Esophagus squamous epithelium (tissue), 5 donors: ENCODE data around the gene ZNHIT2. TPM values are rescaled to one million over a fixed set of nuclear protein-coding genes. Genes with fewer than 3 reads are reported as not detected.
A peak's percentile ranks its signal among the peaks of the same experiment; 100 is the strongest.

ENCODE experiments used
- DNase-seq: peaks from one replicate; lab custom pipeline; 2025; lab: John Stamatoyannopoulos, UW
- H3K27ac ChIP-seq, 4 donors: fragments of 200-600 bp; sonication (generic); one replicate each; pipeline ENCODE4 v1.5.1; 2016 to 2019; ENCODE audit warnings: mild to moderate bottlenecking in 1 of 4
- H3K27me3 ChIP-seq, 4 donors: fragments of 200-600 bp; sonication (generic); 1 replicate in 3 of 4; 2 replicates in 1 of 4; pipeline versions ENCODE4 v1.5.1 to v1.6.0; 2017 to 2021; ENCODE audit warnings: antibody characterized with exemption in 1 of 4
- H3K36me3 ChIP-seq, 3 donors: fragments of 200-600 bp; sonication (generic); one replicate each; pipeline ENCODE4 v1.5.1; 2016 to 2019
- H3K4me1 ChIP-seq, 3 donors: fragments of 200-600 bp; sonication (generic); one replicate each; pipeline ENCODE4 v1.5.1; 2017 to 2019
- H3K4me3 ChIP-seq, 4 donors: fragments of 200-600 bp; sonication (generic); 1 replicate in 3 of 4; 2 replicates in 1 of 4; pipeline ENCODE4 v1.5.1; 2016 to 2019; ENCODE audit warnings: mild to moderate bottlenecking in 2 of 4, moderate library complexity in 1 of 4
- H3K9me3 ChIP-seq, 3 donors: fragments of 200-600 bp; sonication (generic); one replicate each; pipeline ENCODE4 v1.5.1; 2016 to 2019
- POLR2A ChIP-seq, 4 donors: fragments of 450-650 bp; IDR thresholded peaks; one replicate each; pipeline ENCODE4 v1.6.1; 2017; ENCODE audit warnings: antibody characterized with exemption in 4 of 4, mild to moderate bottlenecking in 4 of 4, moderate library complexity in 3 of 4
- WGBS, 2 donors: methylation state at CpG; one replicate each; pipeline ENCODE4 v1.1.5; 2018; 5-methylcytosine and 5-hydroxymethylcytosine counted together
- intact Hi-C: fragments of 100-400 bp; cut with DNase I; formaldehyde crosslinking; loops from one replicate; pipeline ENCODE4 v1.15.0; 2022
- total RNA-seq, 4 donors: library from RNA; depleted of rRNA; stranded (reverse); fragments of >200 nt; gene quantifications; one replicate each; pipeline ENCODE4 v1.1.0, GENCODE V29; 2016
- TF ChIP-seq, protein P1 (sequence below), 6 experiments: fragments of 450-650 bp in 4 of 6; fragments of 200-600 bp in 2 of 6; sonication (generic) in 2 of 6; IDR thresholded peaks; one replicate each; pipeline ENCODE4 v1.5.1; 2016 to 2019; ENCODE audit warnings: antibody characterized with exemption in 6 of 6, mild to moderate bottlenecking in 4 of 6, moderate library complexity in 4 of 6
- donor health status: DM: yes; HTN: yes; CAD: no.

The ZNHIT2 gene
- total RNA-seq, 4 donors from 2014 or later, result 12.4 to 17.0 (median 16.5) TPM

- intact Hi-C loops, result no loop called here
- WGBS, 2 donors, result 66 to 88% methylated on average over 8 to 24 of the region's 36 CpGs
- TF ChIP-seq, protein P1, sequence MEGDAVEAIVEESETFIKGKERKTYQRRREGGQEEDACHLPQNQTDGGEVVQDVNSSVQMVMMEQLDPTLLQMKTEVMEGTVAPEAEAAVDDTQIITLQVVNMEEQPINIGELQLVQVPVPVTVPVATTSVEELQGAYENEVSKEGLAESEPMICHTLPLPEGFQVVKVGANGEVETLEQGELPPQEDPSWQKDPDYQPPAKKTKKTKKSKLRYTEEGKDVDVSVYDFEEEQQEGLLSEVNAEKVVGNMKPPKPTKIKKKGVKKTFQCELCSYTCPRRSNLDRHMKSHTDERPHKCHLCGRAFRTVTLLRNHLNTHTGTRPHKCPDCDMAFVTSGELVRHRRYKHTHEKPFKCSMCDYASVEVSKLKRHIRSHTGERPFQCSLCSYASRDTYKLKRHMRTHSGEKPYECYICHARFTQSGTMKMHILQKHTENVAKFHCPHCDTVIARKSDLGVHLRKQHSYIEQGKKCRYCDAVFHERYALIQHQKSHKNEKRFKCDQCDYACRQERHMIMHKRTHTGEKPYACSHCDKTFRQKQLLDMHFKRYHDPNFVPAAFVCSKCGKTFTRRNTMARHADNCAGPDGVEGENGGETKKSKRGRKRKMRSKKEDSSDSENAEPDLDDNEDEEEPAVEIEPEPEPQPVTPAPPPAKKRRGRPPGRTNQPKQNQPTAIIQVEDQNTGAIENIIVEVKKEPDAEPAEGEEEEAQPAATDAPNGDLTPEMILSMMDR (IDR thresholded peaks at IDR 0.05), result no peak
- TF ChIP-seq POLR2A (IDR thresholded peaks at IDR 0.05), result no peak
- peaks cover 41 to 69% (median 44%) of the 10 kb centered on the region in 3 donors for H3K4me1 ChIP-seq
- no peaks in the 10 kb centered on the region for H3K9me3 ChIP-seq
- no peak for DNase-seq
- no peaks in the 10 kb centered on the region for H3K27me3 ChIP-seq
- H3K4me3 ChIP-seq, result no peak overlapping the region
- H3K36me3 ChIP-seq, result peaks cover 13 to 45% (median 22%) of the 10 kb centered on the region in 3 donors
- peak overlapping the region; percentile 8 to 85 (median 28) for H3K27ac ChIP-seq
Measured at GRCh38 chr11:65109231-65110198, 8.0 kb downstream of the ZNHIT2 start.

DNA sequence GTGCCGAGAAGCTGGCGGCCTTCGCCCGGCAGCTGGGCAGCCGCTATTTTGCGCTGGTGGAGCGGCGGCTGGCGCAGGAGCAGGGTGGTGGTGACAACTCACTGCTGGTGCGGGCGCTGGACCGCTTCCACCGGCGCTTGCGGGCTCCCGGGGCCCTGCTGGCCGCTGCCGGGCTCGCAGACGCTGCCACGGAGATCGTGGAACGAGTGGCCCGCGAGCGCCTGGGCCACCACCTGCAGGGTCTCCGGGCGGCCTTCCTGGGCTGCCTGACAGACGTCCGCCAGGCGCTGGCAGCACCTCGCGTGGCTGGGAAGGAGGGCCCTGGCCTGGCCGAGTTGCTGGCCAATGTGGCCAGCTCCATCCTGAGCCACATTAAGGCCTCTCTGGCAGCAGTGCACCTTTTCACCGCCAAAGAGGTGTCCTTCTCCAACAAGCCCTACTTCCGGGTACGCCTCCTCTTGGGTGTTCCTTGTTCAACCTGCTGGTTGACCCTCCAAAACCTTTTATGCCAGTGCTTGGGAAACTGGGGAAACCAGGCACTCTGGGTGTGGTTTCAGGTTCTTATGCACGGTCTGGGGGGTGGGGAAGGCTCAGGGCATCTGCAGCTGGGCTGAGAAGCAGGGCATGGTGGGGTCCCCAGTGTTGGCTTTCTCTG is 8.9 kb downstream of the ZNHIT2 start:
- Histone ChIP-seq H3K27me3 (no peaks in the 10 kb centered on the region), H3K4me3 (no peak overlapping the region), H3K9me3 (no peaks in the 10 kb centered on the region), H3K4me1 (peaks cover 41 to 70% (median 43%) of the 10 kb centered on the region in 3 donors), H3K27ac (peak overlapping the region; percentile 8 to 85 (median 32)), H3K36me3 (peaks cover 13 to 45% (median 22%) of the 10 kb centered on the region in 3 donors)
- intact Hi-C loops, result no loop called here
- 59 to 90% methylated on average over 2 to 12 of the region's 38 CpGs for WGBS, 2 donors
- no peak for DNase-seq
- no peak for TF ChIP-seq POLR2A (IDR thresholded peaks at IDR 0.05)
- TF ChIP-seq, protein P1 (IDR thresholded peaks at IDR 0.05), result peak in 3 of 6 experiments; percentile 9 to 35 (median 18)

DNA sequence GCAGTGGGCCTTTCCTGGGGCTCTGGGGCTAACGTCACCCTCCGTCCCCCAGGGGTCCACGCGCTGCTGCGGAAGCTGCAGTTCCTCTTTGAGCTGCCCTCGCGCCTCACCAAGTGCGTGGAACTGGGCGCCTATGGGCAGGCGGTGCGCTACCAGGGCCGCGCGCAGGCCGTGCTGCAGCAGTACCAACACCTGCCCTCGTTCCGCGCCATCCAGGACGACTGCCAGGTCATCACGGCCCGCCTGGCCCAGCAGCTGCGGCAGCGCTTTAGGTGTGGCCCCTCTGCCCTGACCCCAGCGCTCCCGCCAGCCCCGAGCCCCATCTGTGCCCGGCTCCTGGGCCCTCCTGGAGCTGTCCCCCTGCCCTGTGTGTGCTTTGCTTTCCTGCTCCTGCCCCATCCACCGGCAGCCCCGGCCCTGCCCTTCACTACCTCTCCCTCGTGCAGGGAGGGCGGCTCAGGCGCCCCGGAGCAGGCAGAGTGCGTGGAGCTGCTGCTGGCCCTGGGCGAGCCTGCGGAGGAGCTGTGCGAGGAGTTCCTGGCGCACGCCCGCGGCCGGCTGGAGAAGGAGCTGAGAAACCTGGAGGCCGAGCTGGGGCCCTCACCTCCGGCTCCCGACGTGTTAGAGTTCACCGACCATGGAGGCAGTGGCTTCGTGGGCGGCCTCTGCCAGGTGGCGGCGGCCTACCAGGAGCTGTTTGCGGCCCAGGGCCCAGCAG is 9.6 kb downstream of the ZNHIT2 start:
- intact Hi-C loops, result no loop called here
- TF ChIP-seq, protein P1 (IDR thresholded peaks at IDR 0.05), result no peak
- TF ChIP-seq POLR2A (IDR thresholded peaks at IDR 0.05), result no peak
- WGBS, 2 donors, result 78% methylated on average over 7 of the region's 52 CpGs; no CpG with 5 or more reads in 1 of the 2 donors
- H3K4me1 ChIP-seq, result peaks cover 34 to 70% (median 36%) of the 10 kb centered on the region in 3 donors
- no peaks in the 10 kb centered on the region for H3K9me3 ChIP-seq
- peak overlapping the region in 2 of 4 donors; percentile 51 to 70 for H3K27ac ChIP-seq
- DNase-seq, result no peak
- H3K27me3 ChIP-seq, result no peaks in the 10 kb centered on the region
- H3K4me3 ChIP-seq, result no peak overlapping the region
- H3K36me3 ChIP-seq, result peaks cover 13 to 46% (median 22%) of the 10 kb centered on the region in 3 donors

DNA sequence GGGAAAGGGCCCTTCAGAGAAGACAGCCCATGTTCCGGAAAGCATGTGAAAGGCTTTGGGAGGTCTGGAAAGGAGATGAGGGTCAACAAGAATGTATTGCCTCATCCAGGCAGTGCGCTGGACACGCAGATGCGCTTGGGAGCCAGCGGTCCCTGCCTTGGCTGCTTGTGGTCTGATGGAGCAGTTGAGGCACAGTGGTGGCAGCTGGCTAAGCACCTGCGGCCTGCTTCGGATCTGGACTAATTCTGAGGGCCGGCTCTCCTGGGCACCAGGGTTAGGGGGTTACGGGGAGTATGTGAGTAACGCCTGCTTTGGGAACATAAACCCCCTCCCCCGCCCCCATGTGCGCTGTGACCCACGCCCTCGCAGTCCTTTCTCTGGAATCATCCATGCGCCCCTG is 10.4 kb downstream of the ZNHIT2 start:
- no peaks in the 10 kb centered on the region for H3K9me3 ChIP-seq
- H3K27ac ChIP-seq, result no peak overlapping the region
- no peaks in the 10 kb centered on the region for H3K27me3 ChIP-seq
- WGBS, 2 donors, result 92 to 96% methylated on average over 6 to 10 of the region's 15 CpGs
- no peak overlapping the region for H3K4me3 ChIP-seq
- TF ChIP-seq, protein P1 (IDR thresholded peaks at IDR 0.05), result no peak
- peaks cover 32 to 70% (median 33%) of the 10 kb centered on the region in 3 donors for H3K4me1 ChIP-seq
- intact Hi-C loops, result no loop called here
- no peak for DNase-seq
- H3K36me3 ChIP-seq, result peaks cover 13 to 53% (median 22%) of the 10 kb centered on the region in 3 donors
